GM21737 (cell line): Measurements from ENCODE around the gene KLF13.
A peak's percentile ranks its signal among the peaks of the same experiment; 100 is the strongest.
"Not testable (repeated sequence)": the region's sequence is repeated elsewhere in the genome, so short reads cannot be mapped to it uniquely, and the experiment has no call there.

Experiments
- ATAC-seq: cut with Tn5 transposase; IDR thresholded peaks from one replicate; pipeline ENCODE4 v1.9.1; 2021; ENCODE audit warnings: mild to moderate bottlenecking, moderate library complexity; ENCODE audit not compliant: unreplicated experiment

Gene KLF13

DNA sequence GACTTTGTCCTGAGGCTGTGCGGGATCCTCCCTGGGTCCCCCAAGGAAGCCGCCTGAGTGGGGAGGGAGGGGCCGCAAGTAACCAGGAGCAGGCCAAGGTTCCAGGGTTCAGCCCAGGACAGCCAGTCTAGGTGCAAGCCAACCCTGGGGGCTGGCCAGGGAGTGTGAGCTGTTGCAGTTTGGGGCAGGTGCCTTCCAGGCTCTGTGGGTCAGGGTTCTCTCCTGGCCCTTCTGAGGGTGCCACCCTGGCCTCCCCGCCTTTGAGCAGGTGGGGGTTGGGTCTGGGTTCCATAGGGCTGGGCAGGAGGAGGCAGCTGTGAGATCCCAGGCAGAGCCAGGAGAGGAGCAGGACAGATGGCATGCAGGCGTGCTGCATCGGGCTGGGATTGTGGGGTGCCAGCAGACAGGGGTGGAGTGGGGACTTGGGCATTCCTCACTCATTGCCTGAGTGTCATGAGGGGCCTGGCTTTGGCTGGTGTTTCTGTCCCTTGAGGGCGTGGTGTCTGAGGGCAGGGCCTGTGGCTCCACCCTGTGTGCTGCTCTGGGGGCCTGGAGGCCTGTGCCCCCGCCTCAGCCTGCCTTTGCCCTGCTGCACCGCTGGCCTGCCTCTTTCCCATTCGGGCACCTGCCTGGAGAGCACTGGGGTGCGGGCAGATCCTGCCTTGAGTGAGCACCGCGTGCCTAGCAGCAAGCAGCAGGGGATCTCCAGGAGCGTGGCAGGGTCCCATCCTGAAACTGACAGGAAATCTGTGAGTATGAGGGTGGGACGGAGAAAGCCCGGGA is 18.4 kb downstream of the KLF13 start:
- peak; percentile 29 for ATAC-seq

DNA sequence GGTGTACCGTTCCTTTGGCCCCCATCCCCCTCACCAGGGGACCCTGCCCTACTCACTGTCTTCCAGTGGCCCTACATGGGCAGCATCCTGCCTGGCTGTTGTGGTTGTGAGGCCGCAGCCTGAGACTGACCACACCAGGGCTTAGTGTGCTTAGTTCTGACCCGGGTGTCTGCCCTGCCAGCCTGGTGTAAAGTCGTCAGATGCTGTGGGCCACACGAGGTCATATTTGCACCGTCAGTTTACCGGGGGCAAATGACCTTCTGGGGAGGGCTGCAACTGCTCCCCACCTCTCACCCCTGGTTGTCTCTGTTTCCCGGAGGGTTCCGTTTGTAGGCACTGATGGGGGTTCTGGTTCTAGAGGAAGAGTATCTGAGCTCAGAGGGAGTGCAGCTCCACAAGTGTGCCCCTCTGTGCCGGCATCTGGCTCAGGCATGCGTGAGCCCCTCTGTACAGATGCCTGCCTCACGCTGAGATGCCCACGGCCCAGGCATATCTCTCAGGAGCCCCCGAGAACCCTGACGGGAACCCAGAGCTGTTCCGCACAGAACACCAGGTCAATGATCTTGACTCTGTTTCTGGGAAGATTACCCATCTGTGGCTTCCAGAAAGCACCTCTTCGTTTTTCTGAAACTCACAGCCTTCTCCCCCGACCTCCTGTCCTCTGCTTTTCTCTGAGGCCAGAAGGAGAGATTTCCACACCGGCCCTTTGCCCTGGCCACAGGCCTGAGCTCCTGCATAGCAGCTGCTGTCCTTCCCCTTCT is 19.2 kb downstream of the KLF13 start:
- ATAC-seq = peak; percentile 26

DNA sequence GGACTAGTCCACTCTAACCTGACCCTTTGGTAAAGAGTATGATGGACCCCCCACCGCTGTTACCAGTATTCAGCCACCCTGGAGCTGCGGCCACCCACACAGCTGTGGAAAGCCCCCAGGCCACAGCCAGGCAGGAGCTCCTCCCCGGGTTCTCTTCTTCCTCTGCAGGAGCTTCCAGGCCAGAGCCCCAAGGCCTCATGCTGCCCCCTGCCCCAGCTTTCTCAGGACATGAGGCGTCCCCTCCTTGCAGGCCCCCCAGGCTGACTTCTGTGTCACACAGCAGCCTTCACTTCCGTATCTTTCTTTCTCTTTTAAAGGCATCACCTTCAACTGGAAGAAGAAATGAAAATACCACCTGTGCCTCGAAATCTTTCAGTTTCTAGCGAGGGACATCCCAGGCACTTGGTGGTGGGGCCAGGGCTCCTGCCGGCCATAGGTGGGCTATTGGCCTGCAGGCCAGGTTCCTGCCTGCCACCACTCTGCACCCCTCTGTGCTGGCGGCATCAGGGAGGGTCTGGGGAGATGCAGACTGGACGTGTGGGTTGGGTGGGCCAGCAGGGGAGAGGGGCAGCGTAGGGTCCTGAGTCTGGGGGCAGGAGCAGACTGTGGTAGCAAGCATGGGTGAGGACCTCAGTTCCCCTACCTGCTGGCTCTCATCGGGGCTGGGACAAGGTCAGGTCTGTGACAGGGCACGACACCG is 19.9 kb downstream of the KLF13 start:
- peak; percentile 32 for ATAC-seq

DNA sequence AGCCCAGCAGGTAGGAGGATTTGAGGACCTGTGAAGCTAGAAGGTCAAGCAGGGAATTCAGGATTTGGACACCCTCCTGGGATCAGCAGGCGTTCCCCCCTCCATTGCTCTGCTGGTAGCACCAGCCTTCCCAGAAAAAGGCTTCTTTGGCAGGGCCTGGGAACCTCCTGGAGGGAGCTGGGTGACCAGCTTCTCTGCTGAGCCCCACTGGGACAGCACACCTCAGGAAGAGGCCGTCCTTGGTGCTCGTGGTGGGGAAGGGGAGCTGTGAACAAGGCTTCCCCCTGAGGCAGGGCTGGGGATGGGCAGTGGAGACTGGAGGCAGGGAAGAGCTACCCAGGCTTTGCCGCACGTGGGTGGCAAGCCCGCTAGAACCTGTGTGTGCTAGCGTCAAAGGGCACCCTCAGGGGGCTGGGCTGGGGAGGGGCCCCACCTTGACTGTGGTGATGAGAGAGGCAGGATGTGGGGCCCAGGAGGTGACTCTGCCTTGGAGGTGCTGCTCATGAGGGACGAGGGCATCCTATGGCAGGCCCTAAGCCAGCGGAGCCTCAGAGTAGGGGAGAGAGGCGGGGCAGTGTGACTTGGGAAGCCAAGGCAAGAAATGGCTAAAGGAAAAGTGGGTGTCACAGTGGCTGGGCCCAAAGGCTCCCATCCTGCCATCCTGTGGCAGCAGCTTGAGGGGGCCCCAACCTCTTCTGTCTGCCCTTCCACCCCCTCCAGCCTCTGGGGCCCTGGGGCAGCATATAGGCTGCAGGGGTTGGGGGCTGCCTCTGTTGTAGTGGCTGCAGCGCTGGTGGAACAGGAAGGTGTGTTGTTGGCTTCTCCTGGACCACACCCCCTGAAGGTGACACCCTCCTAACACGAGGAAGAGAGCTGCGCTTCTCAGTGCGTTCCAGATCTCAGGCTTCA is 20.7 kb downstream of the KLF13 start:
- no peak for ATAC-seq

DNA sequence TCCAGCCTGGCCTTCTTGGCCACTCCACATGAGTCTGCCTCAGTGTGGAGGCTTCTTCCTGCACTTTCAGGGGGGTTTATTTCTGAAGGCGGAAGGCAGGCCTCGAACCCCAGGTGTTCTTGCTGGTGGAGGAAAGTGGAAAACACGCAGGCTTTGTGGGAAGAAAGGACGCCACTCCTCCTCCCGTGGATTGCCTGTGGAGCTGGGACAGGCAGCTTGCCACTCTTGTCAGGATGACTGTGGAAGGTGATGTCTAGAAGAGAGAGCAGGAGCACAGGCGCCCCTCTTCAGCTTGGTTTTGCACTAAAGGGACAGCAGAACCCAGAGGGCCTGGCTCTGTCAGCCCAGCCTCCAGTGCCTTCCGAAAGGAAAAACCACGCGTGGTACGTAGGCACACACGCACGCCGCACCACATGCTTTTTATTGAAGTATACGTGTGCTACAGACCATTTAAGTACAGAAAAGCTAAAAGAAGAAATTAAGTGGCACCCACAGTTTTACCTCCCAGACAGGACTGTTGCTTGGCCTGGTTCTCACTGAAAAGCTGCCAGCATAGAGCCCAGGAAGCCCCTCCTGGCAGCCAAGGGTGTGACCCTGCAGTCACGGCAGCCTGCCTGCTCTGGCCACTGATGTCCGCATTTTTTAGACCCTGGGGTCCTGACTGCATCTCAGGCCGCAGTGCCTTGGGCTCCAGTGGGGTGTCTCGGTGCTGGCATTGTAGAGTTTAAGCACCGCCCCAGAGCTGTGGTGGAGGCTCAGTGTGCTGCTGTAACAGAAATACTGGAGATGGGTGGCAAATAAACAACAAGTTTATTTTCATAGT is 21.6 kb downstream of the KLF13 start:
- ATAC-seq = no peak

DNA sequence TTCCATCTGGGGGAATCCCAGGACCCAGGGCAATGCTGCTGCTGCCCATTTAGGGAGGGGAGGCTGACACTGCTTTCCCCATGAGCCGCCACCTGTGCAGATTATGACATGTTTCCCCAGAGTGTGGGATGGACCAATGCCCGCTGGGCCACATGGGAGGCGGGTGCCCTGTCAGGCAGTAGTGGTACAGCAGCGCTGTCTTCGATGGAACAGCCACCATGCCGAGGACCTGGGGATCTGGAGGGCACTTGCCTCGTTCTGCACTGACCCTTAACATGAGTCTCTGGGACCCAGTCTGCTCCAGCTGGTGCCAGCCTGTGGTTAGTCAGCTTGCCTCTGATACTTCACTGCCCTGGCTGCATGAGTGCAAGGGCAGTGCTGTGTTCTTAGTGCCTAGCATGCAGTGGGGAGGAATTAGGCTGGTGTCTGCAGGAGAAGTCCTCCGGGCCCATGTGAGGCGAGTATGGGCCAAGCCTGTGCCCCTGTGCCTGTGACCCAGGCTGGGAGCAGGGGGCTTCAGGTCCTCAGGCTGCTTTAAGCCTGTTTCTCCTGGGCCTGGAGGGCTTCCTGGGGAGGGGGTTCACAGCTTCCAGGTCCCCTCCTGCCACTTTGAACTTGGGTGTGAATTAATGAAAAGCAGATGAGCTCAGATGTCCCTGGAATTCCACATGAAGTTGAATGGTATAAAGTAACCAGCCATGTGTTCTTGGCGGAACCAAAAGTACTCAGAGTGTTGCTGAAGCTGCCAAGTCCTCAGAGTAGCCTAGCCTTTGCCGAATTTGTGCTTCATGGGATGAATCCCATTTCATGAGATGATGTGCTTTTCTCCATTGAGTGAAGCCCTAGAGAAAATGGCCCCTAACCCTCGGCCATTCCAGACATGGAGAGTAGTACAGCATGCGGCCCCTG is 22.9 kb downstream of the KLF13 start:
- ATAC-seq = no peak

DNA sequence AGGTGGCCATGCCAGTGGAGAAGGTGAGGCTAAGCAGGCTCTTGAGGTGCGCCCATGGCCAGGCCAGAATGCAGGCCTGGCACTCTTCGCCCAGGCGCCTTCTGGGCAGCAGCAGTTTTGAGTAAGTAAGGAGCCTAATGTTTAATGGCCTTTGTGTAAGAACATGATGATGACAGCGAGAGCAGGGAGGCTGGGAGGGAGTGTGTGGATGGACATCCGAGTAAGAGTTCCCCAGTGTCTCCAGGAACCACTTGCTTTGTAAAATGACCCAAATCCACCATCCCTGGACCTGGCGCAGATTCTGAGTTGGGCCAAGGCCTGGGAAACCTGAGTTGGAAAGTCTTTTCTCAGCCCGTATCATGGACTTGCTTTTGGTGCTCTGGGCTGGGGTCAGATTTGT is 24.1 kb downstream of the KLF13 start:
- ATAC-seq = no peak

DNA sequence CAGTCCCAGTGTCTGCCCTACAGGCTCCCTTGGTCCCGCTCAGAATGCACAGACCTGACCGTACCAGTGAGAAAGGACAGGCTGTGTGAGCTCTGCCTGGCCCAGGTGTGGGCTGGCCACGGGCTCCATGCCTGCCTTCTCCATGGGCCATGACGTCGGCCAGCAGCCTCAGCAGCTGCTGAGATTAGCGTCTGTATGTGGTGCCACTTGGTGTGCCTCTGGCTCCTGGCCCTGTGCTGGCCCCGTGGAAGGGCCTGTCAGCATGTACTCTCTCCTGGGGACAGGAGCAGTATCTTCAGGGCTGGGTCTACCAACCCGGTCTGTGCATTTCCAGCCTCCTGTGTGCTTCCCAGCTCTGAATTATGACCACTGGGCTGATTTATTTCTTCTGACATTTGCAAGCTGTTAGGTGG is 25.7 kb downstream of the KLF13 start:
- no peak for ATAC-seq

DNA sequence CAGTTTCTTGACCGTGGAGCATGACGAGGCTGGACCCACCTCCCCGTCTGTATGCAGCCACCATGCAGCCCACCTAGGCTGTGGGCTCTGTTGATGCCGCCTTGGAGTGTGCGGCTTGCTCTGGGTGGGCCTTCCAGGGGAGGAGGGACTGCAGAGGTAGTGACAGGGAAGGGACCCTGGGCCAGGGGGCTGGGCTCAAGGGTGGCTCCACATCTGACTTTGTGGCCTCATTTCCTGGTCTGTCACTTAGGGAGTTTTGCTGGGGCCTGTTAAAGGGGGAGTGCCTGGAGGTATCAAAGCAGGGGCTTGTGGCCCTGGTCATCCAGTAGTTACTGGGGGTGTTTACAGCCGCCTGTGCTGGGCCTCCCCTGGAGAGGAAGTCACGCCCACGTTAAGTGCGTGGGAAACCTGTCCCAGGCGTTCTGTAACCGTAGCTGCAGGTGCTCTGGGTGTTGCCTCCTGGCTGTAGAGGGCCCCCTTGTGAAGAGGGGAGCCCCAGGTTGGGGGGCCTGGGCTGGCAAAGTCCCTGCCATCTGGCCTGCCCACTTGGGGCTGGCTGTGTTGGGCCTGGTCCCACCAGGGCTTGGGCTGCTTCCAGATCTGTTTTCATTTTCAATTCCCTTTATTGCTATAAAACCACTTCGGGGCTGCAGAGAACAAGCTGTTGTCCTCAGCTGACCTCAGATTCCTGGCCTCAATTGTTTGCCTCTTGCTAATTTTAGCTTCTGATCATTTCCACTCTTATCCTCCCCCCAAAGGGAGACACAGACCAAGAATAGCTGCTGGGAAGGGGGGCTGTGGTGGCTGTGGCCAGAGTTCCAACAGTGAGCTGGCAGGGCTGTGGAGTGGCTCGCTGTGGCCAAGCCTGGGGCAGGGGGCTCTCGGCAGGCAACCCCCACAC is 26.5 kb downstream of the KLF13 start:
- ATAC-seq = peak; percentile 55

DNA sequence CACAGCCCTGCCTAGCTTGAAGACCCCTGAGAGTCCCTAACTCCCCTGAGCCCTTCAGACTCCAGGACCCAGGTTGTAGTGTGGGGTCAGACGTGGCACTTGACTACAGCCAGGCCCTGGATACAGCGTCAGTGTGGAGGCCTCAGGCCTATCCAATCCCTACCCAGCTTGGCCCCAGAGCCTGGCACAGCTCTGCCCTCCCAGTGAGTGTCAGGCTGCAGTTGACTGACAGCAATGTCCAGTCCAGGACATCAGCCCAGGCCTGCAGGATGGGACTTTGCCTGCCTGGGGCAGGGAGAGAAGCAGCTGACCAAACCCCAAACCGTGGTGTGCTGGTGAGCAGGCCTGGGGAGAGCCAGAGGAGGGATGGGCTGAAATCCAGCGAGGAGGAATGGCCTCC is 27.3 kb downstream of the KLF13 start:
- no peak for ATAC-seq

DNA sequence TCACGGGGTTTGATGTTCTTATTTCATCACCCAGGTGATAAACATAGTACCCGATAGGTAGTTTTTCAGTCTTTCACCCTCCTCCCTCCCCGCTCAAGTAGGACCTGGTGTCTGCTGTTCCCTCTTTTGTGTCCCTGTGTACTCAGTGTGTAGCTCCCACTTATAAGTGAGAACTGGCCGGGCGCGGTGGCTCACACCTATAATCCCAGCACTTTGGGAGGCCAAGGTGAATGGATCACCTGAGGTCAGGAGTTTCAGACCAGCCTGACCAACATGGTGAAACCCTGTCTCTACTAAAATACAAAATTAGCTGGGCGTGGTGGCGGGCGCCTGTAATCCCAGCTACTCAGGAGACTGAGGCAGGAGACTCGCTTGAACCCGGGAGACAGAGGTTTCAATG is 29.5 kb downstream of the KLF13 start:
- ATAC-seq = not testable (repeated sequence)

DNA sequence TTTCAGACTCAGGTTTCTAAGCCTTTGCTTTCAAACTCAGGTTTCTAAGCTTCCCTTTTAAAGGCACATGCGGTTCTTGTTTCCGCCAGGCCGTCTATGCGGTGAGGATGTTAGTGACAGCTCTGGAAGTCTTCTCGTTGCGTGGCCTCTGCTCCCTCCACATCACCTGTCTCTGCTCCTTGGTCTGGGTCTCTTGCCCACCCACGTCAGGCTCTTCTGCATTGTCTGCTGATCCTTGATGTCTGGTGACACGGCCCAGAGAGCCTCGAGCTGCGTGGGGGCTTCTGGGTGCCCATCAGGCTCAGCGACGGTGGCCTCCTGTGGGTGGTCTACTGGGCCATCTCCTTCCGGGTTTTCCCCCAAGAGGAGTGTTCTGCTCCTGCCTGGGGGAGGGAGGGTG is 30.5 kb downstream of the KLF13 start:
- no peak for ATAC-seq

DNA sequence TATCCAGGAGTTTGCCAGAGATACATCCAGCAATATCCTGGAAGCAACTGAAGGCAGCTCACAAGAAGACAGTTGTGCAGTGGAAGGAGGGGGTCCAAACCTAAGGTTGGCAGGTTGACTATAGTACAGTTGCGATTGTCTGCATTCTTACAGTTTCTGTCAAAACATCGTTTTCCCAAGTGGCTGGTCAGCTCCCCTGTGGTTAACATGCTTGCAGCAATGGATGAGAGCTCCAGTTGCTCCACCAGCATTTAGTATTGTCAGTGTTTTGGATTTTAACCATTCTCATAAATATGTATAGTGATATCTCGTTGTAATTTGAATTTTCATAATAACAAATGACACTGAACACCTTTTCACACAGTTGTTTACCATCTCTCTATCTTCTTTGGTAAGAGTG is 31.5 kb downstream of the KLF13 start:
- ATAC-seq = no peak

DNA sequence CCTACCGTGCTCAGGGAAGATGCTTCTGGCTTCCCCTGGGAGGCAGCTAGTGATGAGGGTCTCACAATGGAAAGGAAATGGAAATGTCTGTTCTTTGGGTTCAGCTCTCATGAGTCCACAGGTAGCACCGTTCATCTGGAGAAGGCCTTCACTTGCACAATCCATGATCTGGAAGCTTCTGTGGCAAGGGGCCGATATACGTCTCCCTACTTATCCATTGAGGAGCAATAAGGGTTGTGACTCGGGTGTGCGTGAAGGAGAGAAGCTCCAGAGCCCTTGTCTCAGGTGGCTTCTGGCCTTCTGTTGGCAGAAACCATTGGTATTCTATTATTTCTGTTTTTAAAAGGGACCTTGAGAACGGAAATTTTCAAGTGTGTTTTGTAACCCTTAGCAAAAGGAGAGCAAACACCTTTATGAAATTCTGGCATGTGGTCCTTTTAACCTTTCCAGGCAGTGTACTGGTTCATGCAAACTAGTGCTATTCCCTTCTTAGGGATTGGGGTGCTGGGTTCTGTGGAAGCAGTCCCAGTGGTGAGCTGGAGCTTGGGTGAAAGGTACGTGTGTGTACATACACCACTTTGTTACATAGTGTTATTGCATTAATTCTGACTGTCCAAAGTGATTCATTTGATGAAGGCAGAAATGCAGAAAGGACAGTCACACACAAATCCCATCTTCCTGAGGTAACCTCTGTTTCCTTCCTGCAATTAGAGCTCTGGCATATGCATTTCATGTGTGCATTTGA is 32.5 kb downstream of the KLF13 start:
- ATAC-seq = no peak

DNA sequence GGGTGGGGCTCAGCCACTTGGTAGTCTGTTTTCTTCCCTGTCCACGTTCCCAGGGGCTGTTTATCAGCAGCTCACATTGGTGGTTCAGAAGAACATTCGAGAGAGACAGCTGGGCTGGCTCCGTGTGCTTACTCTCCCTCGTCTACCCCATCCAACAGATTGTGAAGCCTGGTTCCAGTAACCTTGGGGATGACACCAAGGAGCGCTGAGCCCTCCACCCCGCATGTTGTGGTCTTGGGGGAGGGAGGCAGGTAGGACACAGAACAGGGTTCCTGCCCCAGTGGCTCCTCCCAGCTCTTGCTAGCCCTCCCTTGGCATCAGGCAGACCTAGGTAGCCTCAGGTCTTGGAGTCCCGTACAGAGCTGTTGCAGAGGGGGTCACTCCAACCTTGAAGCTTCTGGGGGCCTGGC is 33.1 kb downstream of the KLF13 start:
- ATAC-seq = no peak

DNA sequence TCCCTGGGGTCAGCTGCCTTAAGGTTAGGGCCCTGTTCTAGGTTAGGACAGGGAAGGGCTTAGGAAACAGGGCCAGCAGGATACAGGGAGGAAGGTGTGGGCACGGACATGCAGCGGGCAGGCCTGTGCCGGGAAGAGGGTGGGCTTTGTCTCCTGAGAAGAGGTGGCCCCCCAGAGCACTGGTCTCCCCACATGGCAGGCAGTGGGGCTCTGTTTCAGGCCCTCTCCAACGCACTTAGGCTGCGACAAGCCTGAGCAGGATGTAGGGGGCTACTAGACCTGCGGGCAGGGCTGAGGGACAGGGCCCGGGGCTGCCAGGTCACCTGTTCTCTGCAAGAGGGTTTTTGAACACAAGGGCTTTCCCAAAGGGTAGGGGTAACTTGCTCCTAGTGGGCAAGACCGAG is 33.5 kb downstream of the KLF13 start:
- no peak for ATAC-seq
